HL-60 (cell line): ENCODE measurements around the gene CASQ2.

Experiments
- POLR2AphosphoS5 ChIP-seq: IDR thresholded peaks from 2 replicates; pipeline ENCODE4 v1.6.1; 2012; ENCODE audit warnings: low read depth
- SPI1 ChIP-seq: IDR thresholded peaks from 2 replicates; pipeline ENCODE4 v1.6.1; 2012; ENCODE audit warnings: low read depth, mild to moderate bottlenecking, borderline replicate concordance
- TF ChIP-seq, protein P1 (sequence below): IDR thresholded peaks from one replicate; pipeline ENCODE4 v1.5.1; 2011; ENCODE audit warnings: low read length, control low read depth, inconsistent platforms; ENCODE audit not compliant: insufficient read depth
- TF ChIP-seq, protein P2 (sequence below): IDR thresholded peaks from 2 replicates; pipeline ENCODE4 v1.6.1; 2012; ENCODE audit warnings: low read depth; ENCODE audit not compliant: insufficient replicate concordance

DNA sequence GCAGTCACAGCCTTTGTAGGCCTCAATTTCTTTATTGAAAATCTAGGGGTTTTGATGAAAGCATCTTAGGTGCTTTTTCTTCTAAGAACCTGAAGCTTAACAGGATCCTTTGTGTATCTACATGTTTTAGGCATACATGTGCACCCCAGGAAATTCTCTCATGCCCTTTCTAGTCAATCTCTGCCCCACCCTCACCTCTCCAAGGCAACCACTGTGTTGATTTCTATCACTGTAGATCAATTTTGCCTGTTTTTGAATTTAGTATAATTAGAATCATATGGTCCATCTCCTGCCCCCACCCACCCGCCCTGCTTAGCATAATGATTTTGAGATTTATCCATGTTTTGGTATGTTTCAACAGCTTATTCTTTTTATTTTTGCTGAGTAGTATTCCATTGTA, 107.4 kb downstream of the CASQ2 start:
- TF ChIP-seq, protein P1, sequence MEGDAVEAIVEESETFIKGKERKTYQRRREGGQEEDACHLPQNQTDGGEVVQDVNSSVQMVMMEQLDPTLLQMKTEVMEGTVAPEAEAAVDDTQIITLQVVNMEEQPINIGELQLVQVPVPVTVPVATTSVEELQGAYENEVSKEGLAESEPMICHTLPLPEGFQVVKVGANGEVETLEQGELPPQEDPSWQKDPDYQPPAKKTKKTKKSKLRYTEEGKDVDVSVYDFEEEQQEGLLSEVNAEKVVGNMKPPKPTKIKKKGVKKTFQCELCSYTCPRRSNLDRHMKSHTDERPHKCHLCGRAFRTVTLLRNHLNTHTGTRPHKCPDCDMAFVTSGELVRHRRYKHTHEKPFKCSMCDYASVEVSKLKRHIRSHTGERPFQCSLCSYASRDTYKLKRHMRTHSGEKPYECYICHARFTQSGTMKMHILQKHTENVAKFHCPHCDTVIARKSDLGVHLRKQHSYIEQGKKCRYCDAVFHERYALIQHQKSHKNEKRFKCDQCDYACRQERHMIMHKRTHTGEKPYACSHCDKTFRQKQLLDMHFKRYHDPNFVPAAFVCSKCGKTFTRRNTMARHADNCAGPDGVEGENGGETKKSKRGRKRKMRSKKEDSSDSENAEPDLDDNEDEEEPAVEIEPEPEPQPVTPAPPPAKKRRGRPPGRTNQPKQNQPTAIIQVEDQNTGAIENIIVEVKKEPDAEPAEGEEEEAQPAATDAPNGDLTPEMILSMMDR, result no peak
- TF ChIP-seq SPI1, result no peak
- TF ChIP-seq POLR2AphosphoS5, result no peak
- TF ChIP-seq, protein P2, sequence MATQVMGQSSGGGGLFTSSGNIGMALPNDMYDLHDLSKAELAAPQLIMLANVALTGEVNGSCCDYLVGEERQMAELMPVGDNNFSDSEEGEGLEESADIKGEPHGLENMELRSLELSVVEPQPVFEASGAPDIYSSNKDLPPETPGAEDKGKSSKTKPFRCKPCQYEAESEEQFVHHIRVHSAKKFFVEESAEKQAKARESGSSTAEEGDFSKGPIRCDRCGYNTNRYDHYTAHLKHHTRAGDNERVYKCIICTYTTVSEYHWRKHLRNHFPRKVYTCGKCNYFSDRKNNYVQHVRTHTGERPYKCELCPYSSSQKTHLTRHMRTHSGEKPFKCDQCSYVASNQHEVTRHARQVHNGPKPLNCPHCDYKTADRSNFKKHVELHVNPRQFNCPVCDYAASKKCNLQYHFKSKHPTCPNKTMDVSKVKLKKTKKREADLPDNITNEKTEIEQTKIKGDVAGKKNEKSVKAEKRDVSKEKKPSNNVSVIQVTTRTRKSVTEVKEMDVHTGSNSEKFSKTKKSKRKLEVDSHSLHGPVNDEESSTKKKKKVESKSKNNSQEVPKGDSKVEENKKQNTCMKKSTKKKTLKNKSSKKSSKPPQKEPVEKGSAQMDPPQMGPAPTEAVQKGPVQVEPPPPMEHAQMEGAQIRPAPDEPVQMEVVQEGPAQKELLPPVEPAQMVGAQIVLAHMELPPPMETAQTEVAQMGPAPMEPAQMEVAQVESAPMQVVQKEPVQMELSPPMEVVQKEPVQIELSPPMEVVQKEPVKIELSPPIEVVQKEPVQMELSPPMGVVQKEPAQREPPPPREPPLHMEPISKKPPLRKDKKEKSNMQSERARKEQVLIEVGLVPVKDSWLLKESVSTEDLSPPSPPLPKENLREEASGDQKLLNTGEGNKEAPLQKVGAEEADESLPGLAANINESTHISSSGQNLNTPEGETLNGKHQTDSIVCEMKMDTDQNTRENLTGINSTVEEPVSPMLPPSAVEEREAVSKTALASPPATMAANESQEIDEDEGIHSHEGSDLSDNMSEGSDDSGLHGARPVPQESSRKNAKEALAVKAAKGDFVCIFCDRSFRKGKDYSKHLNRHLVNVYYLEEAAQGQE, result no peak
